Suprapubic skin (tissue), 4 donors: ENCODE data around the gene AHSG. TPM values are rescaled to one million over a fixed set of nuclear protein-coding genes. Genes with fewer than 3 reads are reported as not detected.

Source experiments
- DNase-seq, 2 donors: peaks; one replicate each; pipeline ENCODE4 v3.0.0-alpha.2; 2019; ENCODE audit warnings: low spot score in 2 of 2
- H3K27ac ChIP-seq: fragments of 200-600 bp; sonication (generic); one replicate; pipeline ENCODE4 v1.5.1; 2019
- H3K27me3 ChIP-seq: fragments of 200-600 bp; sonication (generic); one replicate; pipeline ENCODE4 v1.5.1; 2019
- H3K36me3 ChIP-seq: fragments of 200-600 bp; sonication (generic); one replicate; pipeline ENCODE4 v1.5.1; 2019
- H3K4me1 ChIP-seq: fragments of 200-600 bp; sonication (generic); one replicate; pipeline ENCODE4 v1.5.1; 2019
- H3K4me3 ChIP-seq: fragments of 200-600 bp; sonication (generic); one replicate; pipeline ENCODE4 v1.5.1; 2019; ENCODE audit warnings: mild to moderate bottlenecking
- H3K9me3 ChIP-seq: fragments of 200-600 bp; sonication (generic); one replicate; pipeline ENCODE4 v1.5.1; 2019
- CTCF ChIP-seq, 2 donors: fragments of 200-600 bp in 1 of 2; fragments of 450-650 bp in 1 of 2; sonication (generic) in 1 of 2; IDR thresholded peaks; one replicate each; pipeline ENCODE4 v1.5.1; 2016 to 2019; ENCODE audit warnings: antibody characterized with exemption in 2 of 2, mild to moderate bottlenecking in 1 of 2, moderate library complexity in 1 of 2
- EP300 ChIP-seq: sonication (generic); formaldehyde crosslinking; IDR thresholded peaks from one replicate; pipeline ENCODE4 v1.6.1; 2017; ENCODE audit warnings: antibody characterized with exemption
- POLR2A ChIP-seq, 2 donors: fragments of 450-650 bp; IDR thresholded peaks; one replicate each; pipeline ENCODE4 v1.6.1; 2017; ENCODE audit warnings: antibody characterized with exemption in 2 of 2, mild to moderate bottlenecking in 2 of 2, moderate library complexity in 2 of 2
- POLR2AphosphoS5 ChIP-seq, 3 donors: sonication (generic); formaldehyde crosslinking; IDR thresholded peaks; one replicate each; pipeline ENCODE4 v1.6.1; 2017; ENCODE audit warnings: antibody characterized with exemption in 3 of 3
- WGBS: methylation state at CpG from one replicate; pipeline ENCODE4 v1.1.5; 2018; 5-methylcytosine and 5-hydroxymethylcytosine counted together
- total RNA-seq, 4 donors: library from RNA; depleted of rRNA; stranded (reverse); fragments of >200 nt; gene quantifications; one replicate each; pipeline ENCODE4 v1.1.0, GENCODE V29; 2016

The AHSG gene
- total RNA-seq, 4 donors from 2014 or later, result 0.30 to 0.97 TPM; not detected in 2

- 47% methylated on average over 3 of the region's 3 CpGs for WGBS
- H3K4me1 ChIP-seq, result peaks cover 33% of the 10 kb centered on the region
- H3K27ac ChIP-seq, result peak overlapping the region; percentile 78
- DNase-seq, result peak in 1 of 2 donors; percentile 61
- no peaks in the 10 kb centered on the region for H3K9me3 ChIP-seq
- H3K36me3 ChIP-seq, result no peaks in the 10 kb centered on the region
- no peak overlapping the region for H3K4me3 ChIP-seq
- H3K27me3 ChIP-seq, result no peaks in the 10 kb centered on the region
- no peak for TF ChIP-seq POLR2AphosphoS5 (IDR thresholded peaks at IDR 0.05)
- TF ChIP-seq CTCF (IDR thresholded peaks at IDR 0.05), result no peak
- TF ChIP-seq POLR2A (IDR thresholded peaks at IDR 0.05), result no peak
- TF ChIP-seq EP300, result no peak
Observed at GRCh38 chr3:186644683-186645082, 31.8 kb downstream of the AHSG start.

GRCh38 chr3:186646106-186646505, 33.2 kb downstream of the AHSG start:
- H3K4me3 ChIP-seq, result no peak overlapping the region
- 89% methylated on average over 4 of the region's 4 CpGs for WGBS
- TF ChIP-seq EP300, result no peak
- TF ChIP-seq POLR2A (IDR thresholded peaks at IDR 0.05), result no peak
- no peak for TF ChIP-seq CTCF (IDR thresholded peaks at IDR 0.05)
- TF ChIP-seq POLR2AphosphoS5 (IDR thresholded peaks at IDR 0.05), result no peak
- peaks cover 20% of the 10 kb centered on the region for H3K4me1 ChIP-seq
- H3K27me3 ChIP-seq, result no peaks in the 10 kb centered on the region
- no peaks in the 10 kb centered on the region for H3K9me3 ChIP-seq
- DNase-seq, result no peak
- no peaks in the 10 kb centered on the region for H3K36me3 ChIP-seq
- no peak overlapping the region for H3K27ac ChIP-seq

GRCh38 chr3:186646841-186647240, 34.0 kb downstream of the AHSG start:
- Histone ChIP-seq H3K4me1 (peaks cover 13% of the 10 kb centered on the region), H3K27me3 (no peaks in the 10 kb centered on the region), H3K4me3 (no peak overlapping the region), H3K27ac (no peak overlapping the region), H3K9me3 (no peaks in the 10 kb centered on the region), H3K36me3 (no peaks in the 10 kb centered on the region)
- DNase-seq, result no peak
- TF ChIP-seq POLR2A (IDR thresholded peaks at IDR 0.05) (no peak), CTCF (IDR thresholded peaks at IDR 0.05) (no peak), POLR2AphosphoS5 (IDR thresholded peaks at IDR 0.05) (no peak), EP300 (no peak)
- WGBS, result 76% methylated on average over 1 of the region's 1 CpG

- TF ChIP-seq POLR2A (IDR thresholded peaks at IDR 0.05), result no peak
- no peak for TF ChIP-seq EP300
- WGBS, result 75% methylated on average over 1 of the region's 1 CpG
- no peak overlapping the region for H3K27ac ChIP-seq
Observed at GRCh38 chr3:186648851-186649250, 36.0 kb downstream of the AHSG start.

GRCh38 chr3:186651678-186652215, 38.9 kb downstream of the AHSG start:
- no peak for DNase-seq
- Histone ChIP-seq H3K4me1 (no peaks in the 10 kb centered on the region), H3K36me3 (no peaks in the 10 kb centered on the region), H3K4me3 (no peak overlapping the region), H3K9me3 (no peaks in the 10 kb centered on the region), H3K27ac (no peak overlapping the region), H3K27me3 (no peaks in the 10 kb centered on the region)
- WGBS, result 83% methylated on average over 3 of the region's 3 CpGs
- TF ChIP-seq POLR2A (IDR thresholded peaks at IDR 0.05) (no peak), POLR2AphosphoS5 (IDR thresholded peaks at IDR 0.05) (no peak), CTCF (IDR thresholded peaks at IDR 0.05) (no peak), EP300 (no peak)

More at GRCh38 chr3:186648851-186649250, 36.0 kb downstream of the AHSG start:
- no peak for DNase-seq
- no peaks in the 10 kb centered on the region for H3K9me3 ChIP-seq
- peaks cover 11% of the 10 kb centered on the region for H3K4me1 ChIP-seq
- H3K27me3 ChIP-seq, result no peaks in the 10 kb centered on the region
- H3K36me3 ChIP-seq, result no peaks in the 10 kb centered on the region
- no peak overlapping the region for H3K4me3 ChIP-seq
